ENCODE data around the gene HDAC7.

HDAC7 gene

GRCh38 chr12:47789141-47789540 lies 30.6 kb downstream of the HDAC7 start:
- Histone ChIP-seq H3K4me1 (peaks cover 16% of the 10 kb centered on the region), H3K36me3 (ENCODE audit: control insufficient read depth, insufficient read depth, low read length) (no peaks in the 10 kb centered on the region), H3K79me2 (peaks cover 14% of the 10 kb centered on the region), H3K9me3 (ENCODE audit: control insufficient read depth, low read length) (no peaks in the 10 kb centered on the region), H3K27me3 (ENCODE audit: control insufficient read depth, insufficient read depth, low read length) (no peaks in the 10 kb centered on the region), H3K27ac (no peak overlapping the region), H3K9ac (no peak overlapping the region), H3K4me2 (ENCODE audit: low read length) (no peak overlapping the region), H2AFZ (no peak overlapping the region), H3K4me3 (ENCODE audit: low read depth, low read length) (no peak overlapping the region)
- TF ChIP-seq CTCF (IDR thresholded peaks at IDR 0.05), result no peak

GRCh38 chr12:47787596-47788319 lies 31.9 kb downstream of the HDAC7 start:
- no peak for TF ChIP-seq CTCF (IDR thresholded peaks at IDR 0.05)

GRCh38 chr12:47786662-47787280 lies 32.9 kb downstream of the HDAC7 start:
- no peaks in the 10 kb centered on the region for H3K9me3 ChIP-seq (ENCODE audit: control insufficient read depth, low read length)
- no peaks in the 10 kb centered on the region for H3K36me3 ChIP-seq (ENCODE audit: control insufficient read depth, insufficient read depth, low read length)
- H3K4me3 ChIP-seq (ENCODE audit: low read depth, low read length), result no peak overlapping the region
- no peak overlapping the region for H3K27ac ChIP-seq
- no peak overlapping the region for H2AFZ ChIP-seq
- no peak for TF ChIP-seq CTCF (IDR thresholded peaks at IDR 0.05)
- peaks cover 6% of the 10 kb centered on the region for H3K79me2 ChIP-seq
- peaks cover 16% of the 10 kb centered on the region for H3K4me1 ChIP-seq
- no peaks in the 10 kb centered on the region for H3K27me3 ChIP-seq (ENCODE audit: control insufficient read depth, insufficient read depth, low read length)
- no peak overlapping the region for H3K9ac ChIP-seq
- no peak overlapping the region for H3K4me2 ChIP-seq (ENCODE audit: low read length)

More at GRCh38 chr12:47787596-47788319, 31.9 kb downstream of the HDAC7 start:
- Histone ChIP-seq H3K4me2 (ENCODE audit: low read length) (no peak overlapping the region), H3K9me3 (ENCODE audit: control insufficient read depth, low read length) (no peaks in the 10 kb centered on the region), H3K4me1 (peaks cover 16% of the 10 kb centered on the region), H3K27ac (peak overlapping the region; percentile 14), H3K27me3 (ENCODE audit: control insufficient read depth, insufficient read depth, low read length) (no peaks in the 10 kb centered on the region), H3K9ac (no peak overlapping the region), H3K36me3 (ENCODE audit: control insufficient read depth, insufficient read depth, low read length) (no peaks in the 10 kb centered on the region), H3K79me2 (peaks cover 6% of the 10 kb centered on the region), H2AFZ (no peak overlapping the region), H3K4me3 (ENCODE audit: low read depth, low read length) (no peak overlapping the region)

- Histone ChIP-seq H3K9ac (no peak overlapping the region), H3K27me3 (ENCODE audit: control insufficient read depth, insufficient read depth, low read length) (no peaks in the 10 kb centered on the region), H3K79me2 (peaks cover 4% of the 10 kb centered on the region), H3K9me3 (ENCODE audit: control insufficient read depth, low read length) (no peaks in the 10 kb centered on the region), H3K4me3 (ENCODE audit: low read depth, low read length) (no peak overlapping the region), H3K4me1 (peaks cover 16% of the 10 kb centered on the region), H2AFZ (no peak overlapping the region), H3K36me3 (ENCODE audit: control insufficient read depth, insufficient read depth, low read length) (no peaks in the 10 kb centered on the region), H3K4me2 (ENCODE audit: low read length) (no peak overlapping the region), H3K27ac (no peak overlapping the region)
- TF ChIP-seq CTCF (IDR thresholded peaks at IDR 0.05), result no peak
These were observed 33.6 kb downstream of the HDAC7 start for GRCh38 chr12:47785887-47786661.

All from parathyroid adenoma (tissue), 2 donors.